Stimulated activated CD4-positive, alpha-beta T cell treated with anti-CD3 and anti-CD28 coated beads, Interleukin-4, amount 100 ng/mL, for 4 hours (primary cell): ENCODE data around the gene SRSF1.
"Not testable (repeated sequence)": the region's sequence is repeated elsewhere in the genome, so short reads cannot be mapped to it uniquely, and the experiment has no call there.

Experiments used
- DNase-seq, 2 experiments: peaks; one replicate each; pipeline ENCODE4 v3.0.0-alpha.2; 2020

The SRSF1 gene, protein sequence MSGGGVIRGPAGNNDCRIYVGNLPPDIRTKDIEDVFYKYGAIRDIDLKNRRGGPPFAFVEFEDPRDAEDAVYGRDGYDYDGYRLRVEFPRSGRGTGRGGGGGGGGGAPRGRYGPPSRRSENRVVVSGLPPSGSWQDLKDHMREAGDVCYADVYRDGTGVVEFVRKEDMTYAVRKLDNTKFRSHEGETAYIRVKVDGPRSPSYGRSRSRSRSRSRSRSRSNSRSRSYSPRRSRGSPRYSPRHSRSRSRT

DNA sequence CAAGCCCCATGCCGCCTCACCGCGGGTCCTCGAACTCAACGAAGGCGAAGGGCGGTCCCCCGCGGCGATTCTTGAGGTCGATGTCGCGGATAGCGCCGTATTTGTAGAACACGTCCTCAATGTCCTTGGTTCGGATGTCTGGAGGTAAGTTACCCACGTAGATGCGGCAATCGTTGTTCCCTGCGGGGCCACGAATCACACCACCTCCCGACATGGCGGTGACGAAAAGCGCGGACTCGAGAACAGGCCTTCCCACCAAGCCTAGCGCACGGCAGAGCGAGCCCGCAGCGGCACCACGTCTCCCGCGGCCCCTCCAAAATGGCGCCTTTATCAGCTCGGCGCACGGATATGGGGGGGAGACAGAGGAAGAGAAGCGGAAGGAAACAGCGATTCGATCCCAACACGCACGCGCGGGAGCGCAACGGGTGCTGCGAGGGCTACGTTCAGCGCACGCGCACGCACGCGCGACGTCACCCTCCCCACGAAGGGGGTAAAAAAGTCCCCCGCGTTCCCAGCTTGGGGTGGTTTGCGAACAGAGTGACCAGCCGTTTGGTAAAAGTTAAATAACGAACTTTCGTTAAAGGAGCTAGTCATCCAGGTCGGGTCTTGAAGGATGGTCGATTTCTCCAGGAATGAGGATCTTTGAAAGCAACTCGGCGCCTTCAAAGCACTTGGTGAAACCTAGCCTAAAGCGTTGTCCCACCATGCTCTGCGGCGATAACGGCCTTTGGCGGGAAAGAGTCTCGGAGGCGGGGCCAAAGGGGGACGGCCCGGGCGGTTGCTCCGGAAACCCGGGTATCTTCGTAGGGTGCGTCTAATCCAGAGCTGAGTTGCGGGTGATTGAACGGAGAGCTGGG is at the start of gene SRSF1:
TSS of gene SRSF1 (minus strand) at position 323 of the 857 bp plus-strand sequence. CDS start at position 214, 109 bp downstream.
- peak; percentile 97 for DNase-seq

DNA sequence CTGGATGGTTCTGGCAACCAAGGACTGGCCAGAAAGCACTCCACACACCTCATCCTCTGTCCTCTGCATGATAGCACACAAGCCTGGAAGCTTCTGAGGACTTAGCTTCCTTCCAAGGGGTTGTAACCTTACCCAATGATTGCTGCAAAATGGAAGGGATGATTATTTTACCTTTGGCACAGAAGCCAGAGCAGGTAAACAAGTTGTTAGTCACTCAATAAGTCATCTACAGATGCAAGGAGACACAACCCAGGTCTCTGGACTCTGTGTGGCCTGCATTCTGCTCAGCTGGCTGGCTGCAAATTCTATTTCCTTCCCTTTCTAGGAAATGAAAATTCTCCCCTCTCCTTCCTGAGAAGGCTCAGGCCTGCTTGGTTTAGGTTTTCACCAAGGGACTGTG is 49.4 kb upstream of the SRSF1 start:
- no peak for DNase-seq

DNA sequence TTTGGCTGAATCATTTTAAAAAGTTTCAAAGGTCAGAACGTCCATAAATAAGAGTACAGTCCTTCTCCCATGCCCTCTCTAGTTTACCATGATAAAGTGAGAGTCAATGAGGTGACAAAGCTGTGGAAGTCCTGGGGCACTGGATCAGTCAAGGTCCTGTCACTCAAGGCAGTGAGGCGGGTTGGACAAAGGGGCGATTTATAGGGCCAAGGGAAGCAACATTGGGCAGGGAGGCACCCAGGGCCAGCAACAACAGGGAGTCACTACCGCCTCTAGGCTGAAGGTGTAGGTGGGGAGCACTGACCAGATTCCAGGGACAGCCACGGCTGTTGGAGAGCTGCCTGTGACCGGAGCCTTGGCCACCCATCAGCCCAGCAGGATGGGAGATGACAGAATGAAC is 47.6 kb upstream of the SRSF1 start:
- DNase-seq, result no peak

DNA sequence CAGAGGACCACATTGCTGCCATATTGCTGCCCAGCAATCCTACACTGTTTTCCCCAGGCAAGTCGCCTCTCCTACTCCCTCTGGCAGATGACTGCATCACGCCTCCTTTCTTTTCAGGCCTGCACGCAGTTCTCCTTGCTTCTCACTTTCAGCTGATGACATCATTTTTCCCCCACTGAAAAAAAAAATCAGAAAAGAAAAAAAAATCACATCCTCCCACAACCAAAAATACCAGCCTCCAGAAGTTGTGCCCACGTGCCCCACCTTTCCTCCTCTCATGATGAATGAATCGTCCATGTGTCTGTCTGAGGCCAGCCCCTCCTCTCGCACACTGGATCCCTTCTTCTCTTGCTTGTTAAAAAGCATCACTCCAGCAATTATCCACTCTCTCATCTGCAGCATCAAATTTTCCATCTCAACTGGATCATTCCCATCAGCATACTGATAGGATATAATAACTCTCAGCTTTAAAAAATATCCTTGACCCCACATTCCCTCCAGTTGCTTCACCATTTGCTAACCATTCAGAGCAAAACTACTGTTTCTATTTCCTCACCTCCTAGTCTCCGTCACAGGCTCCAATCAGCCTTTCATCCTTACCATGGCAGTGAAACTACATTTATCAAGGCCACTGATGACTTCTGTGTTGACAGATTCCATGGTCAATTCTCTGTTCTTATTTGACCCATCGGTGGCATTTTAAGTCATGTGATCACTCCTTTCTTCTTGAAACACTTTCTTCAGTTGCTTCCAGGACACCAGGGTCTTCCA is 46.1 kb upstream of the SRSF1 start:
- DNase-seq, result peak; percentile 6 to 53

DNA sequence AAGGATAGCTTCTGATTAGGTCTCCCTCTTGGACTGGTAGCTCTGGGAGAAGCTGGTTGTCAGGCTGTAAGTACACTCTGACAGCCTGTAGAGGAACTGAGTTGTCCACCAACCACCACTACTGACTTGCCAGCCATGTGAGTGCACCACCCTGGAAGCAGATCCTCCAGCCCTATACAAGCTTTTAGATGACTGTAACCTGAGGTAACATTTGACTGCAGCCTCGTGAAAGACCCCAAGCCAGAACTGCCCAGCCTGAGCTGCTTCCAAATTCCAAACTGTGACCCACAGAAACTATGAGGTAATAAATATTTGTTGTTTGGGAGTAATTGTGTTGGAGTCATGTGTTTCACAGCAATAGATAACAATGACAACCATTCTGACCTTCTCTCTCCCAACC is 45.4 kb upstream of the SRSF1 start:
- no peak for DNase-seq

DNA sequence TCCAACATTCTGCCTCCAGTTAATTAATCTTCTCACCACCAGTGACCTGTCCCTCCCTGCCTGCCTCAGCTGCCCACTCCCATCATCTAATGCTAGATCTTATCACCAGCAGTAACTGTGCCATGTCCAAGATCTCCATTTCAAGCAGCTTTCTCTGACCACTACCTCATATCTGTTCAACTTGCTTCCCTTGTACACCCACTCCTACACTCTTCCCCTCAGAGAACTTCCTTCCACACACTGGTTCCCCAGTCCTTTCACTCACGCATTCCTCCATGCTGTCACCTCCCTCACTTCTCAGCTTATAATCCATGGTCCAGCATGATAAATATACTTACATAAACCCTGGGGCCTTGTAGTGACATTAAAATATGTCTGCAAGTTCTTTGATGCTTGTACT is 44.4 kb upstream of the SRSF1 start:
- DNase-seq, result no peak

DNA sequence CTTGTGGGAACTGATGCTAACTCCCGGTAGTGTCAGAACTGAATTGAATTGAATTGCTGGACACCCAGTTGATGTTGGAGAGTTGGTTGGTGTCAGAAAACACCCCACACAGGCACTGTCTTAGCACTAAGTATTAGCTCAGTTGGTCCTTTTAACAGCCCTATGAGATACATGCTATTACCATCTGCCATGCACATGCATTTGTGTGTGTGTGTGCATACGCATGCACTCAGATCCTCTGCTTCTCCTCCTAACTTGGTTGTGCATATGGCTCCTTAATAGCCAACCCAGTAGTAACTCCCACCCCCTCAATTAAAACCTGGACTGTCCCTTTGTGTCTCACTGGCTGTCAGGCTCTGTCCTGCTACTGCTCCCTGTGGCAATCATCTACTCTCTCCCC is 43.9 kb upstream of the SRSF1 start:
- no peak for DNase-seq

DNA sequence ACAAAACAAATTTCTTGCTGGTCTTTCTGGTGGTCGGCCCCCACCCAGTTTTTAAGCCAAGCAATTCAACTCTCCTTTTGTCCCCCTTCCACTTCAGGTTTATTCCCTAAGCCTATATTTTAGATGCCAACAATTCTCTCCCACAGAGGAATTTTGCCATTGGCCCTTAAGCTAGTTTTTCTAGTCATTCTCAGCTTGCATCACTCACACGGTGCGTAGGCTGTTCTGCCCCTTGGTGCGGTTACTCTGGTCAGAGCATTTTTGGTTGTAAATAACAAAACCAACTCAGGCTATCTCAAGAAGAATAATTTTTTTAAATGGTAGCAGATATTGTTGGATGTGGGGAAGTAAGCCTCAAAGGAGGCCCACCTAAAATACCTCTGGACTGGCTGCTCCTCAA is 42.5 kb upstream of the SRSF1 start:
- no peak for DNase-seq

DNA sequence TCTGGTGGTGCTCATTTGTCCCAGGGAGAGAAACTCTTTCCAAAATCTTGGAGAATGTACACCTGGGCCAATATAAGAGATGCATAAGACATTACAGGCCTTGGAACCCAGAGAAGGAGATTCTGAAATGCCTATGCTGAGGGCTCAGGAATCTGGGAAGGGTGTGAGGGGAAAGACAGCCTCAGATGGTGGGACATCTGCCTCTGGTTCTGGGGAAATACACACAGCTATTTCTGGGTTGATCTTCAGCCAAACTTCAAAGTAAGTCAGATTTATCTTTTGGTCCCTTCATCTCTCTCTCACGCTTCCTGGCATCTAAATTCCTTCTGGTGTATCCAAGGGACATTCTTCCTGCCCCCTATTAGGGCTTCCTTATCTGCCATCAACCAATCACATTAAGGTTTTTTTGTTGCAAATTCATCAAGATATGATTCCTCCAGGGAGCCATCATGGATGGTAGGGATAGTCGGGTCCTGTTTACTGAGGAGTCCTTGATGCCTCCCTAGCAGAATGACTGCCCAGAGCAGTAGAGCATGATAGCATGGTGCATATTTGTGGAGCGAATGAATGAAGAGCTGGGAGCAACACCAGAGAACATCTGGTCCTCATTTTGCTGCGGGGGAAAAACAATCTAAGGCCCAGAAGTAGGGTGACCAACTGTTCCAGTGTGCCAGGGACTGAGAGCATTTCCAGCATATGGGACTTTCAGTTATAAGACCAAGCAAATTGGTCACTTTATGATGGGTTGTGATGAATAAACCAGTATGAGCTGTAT is 40.5 kb upstream of the SRSF1 start:
- DNase-seq, result no peak

DNA sequence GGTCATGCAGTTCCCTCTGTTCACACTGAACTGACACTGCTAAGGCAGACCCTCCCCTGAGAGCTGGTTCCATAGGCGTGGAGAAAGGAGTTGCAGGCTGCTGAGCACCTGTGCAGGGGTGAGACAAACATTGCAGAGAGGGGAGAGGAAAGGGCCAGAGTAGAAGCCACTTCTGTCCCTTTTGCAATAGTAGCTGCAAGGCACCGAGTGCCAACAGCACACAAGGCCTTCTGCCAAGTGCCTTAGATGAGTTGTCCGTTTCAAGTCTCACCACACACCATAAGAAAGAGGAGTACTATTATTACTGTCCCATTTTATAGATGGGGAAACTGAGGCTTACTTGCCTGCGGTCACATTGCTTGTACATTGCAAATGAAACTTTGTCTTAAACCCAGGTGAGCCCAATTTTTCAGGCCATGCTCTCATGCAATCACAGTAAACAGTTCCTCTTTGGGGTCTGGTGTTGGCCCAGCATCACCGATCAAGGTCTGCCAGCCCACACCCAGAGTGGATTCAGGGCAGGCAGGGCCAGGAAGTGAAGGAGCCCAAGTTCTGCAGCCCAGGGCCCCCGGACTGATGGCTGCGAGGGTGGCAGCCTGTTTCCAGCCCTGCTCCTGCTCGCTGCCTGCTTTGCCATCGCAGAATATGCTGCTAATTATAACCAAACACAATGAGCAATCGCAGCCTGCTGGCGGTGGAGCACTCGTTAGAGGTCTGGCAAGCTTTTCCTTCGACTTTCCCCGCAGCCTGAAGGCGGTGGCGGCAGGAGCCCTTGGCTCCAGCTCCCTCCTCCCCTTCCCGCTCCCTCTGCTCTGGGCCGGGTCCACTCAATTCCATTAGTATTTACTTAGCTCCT is 39.4 kb upstream of the SRSF1 start:
- DNase-seq, result no peak

DNA sequence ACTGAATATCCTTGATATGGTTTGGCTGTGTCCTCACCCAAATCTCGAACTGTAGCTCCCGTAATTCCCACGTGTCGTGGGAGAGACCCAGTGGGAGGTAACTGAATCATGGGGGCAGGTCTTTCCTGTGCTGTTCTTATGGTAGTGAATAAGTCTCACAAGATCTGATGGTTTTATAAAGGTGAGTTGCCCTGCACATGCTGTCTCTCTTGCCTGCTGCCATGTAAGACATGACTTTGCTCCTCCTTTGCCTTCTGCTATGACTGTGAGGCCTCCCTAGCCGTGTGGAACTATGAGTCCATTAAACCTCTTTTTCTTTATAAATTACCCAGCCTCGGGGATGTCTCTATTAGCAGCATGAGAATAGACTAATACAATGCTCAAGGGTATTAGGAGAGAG is 37.2 kb upstream of the SRSF1 start:
- DNase-seq, result not testable (repeated sequence)

DNA sequence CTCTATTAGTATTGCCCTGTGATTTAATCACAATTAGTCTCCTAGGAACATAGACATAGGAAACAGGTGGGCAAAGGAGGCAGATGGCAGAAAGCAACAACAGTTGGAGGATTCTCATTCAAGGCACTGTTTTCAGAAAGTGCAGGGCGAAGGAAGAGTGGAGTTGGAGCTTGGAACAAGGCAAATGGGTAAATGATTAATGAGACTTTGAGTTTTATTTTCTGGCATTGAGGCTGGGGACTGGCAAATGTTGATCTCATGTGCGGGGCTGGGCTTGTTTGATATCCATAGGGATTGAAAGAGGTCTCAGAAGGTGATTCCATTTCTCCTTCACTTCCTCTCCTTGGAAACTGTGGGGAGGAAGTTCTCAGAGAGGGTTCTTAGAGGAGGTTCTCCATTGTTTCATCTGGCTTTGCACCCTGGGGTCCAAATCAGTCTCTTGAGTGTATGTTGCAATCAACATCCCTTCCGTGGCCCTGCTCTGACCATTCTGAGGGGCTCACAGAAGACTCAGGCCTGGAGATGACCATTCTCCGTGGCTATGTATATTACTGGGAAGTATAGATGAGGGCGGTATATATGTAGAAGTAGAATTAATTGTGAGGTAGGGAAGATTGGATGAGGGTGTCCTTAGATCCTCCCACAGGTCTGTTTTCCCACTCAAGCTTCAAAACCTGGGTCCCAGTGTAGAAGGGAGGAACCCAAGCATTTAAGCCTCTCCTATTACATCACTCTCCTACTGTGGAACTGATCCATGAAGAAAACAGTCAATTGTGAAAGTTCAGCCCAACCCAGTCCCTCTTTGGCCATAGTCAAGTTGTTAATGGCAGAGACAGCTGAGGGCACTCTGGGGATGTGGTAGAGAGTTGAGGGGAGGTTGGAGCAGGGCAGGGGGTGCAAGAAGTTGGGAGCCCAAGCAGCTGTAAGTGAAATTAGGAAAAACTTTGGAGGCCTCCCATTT is 36.5 kb upstream of the SRSF1 start:
- DNase-seq, result no peak

DNA sequence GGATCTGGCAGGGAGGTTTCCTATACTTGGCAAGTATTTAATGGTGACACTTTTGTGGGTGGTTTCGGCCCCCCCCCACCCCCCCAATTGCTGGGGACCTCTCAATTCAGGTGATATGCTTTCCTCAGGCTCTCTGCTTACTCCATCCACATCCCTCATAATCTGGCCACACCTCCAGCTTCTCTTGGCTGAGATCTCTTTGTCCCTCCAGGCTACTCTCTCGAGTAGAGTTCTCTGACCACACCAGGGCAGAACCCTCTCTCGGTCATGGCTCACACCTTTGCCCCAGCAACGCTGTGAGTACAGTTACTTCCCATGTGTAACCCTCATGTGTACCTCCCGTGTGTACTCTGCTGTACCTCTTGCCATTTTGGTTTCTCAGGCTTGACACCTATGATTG is 34.1 kb upstream of the SRSF1 start:
- DNase-seq, result no peak

DNA sequence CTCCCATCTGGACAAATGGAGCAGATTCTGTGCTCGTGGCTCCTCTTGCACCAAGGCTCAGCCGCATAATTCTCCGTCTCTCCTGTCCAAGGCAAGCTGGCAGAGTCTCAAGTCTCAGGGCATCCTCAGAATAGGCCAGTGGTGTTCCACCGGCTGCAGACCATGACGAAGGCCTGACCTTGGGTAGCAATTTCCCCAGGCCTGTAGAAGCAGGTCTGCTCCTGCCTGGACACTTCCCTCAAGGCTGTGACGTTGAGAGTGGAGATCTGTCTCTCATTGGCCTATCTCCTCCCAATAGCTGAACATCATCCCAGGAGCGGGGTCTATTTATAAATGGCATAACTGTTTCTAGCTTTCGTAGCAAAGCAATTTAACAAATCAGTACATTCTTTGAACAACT is 33.3 kb upstream of the SRSF1 start:
- no peak for DNase-seq

DNA sequence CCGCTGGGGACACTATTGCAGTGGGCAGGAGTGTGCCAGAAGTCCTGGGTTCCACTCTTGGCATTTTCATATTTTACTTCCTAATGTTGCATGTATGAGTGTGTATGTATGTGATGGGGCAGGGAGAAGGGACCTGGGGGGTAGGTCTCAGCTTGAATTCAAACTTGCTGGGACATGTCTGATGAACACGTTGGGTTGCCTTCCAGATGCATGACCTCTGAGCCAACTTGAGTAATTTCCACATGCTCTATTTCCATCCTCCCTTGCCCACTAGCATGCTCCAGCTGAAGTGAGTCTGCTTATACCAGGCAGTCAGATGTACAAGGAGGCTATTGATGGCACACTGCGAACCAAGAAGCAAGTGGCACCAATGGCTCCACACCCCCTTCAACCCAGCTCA is 32.9 kb upstream of the SRSF1 start:
- DNase-seq, result no peak

DNA sequence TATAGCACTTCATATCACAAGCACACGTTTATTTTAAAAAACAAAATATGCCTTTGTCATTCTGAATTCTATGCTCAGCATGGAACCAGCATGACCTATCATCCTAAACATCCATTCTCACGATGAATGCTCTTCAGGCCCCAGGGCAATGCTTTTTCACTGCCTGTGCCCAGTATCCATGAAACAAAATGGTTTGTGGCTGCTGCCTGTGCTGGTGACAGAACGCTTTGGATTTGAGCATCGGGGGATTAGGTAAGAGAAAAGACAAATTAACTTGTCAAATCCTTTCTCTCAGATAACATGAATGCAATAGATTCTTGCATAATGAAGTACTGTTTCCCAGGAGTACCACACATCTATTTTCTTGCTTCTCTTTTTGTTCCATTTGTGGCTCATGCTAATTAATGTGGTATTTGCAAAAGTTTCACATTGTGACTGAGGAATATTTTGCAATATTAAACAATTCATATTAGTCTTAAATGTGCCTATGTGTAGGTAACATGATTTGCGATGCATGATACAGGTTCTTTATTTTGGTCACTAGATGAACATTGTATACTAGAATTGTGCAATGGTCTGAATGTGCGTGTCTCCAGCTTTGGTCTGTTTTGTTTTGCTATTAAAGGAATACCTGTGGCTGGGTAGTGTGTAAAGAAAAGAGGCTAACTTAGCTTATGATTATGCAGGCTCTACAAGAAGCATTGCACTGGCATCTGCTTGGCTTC is 25.8 kb upstream of the SRSF1 start:
- no peak for DNase-seq

DNA sequence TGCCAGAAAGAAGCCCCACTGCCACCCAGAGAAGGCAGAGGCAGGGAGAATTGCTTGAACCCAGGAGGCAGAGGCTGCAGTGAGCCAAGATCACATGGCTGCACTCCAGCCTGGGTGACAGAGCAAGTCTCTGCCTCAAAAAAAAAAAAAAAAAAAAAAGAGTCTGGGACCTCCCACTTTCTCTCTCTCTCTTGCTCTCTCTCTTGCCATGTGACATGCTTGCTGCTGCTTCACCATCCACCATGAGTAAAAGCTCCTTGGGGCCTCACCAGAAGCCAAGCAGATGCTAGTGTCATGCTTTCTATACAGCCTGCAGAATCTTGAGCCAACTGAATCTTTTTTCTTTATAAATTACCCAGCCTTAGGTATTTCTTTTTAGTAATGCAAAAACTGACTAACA is 21.5 kb upstream of the SRSF1 start:
- no peak for DNase-seq

DNA sequence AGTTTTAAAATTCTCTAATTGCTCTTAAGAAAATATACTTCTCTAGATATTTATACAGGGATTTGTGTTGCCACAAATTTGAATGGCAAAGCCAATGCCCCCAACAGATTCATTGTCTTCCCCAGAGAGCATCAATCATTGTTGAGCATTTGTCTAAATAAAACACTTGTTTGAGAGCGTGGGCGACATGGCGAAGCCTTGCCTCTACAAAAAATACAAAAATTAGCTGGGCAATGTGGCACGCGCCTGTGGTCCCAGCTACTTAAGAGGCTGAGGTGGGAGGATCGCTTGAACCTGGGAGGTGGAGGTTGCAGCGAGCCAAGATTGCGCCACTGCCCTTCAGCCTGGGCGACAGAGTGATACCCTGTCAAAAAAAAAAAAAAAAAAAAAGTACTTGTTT is 13.4 kb upstream of the SRSF1 start:
- DNase-seq, result no peak

DNA sequence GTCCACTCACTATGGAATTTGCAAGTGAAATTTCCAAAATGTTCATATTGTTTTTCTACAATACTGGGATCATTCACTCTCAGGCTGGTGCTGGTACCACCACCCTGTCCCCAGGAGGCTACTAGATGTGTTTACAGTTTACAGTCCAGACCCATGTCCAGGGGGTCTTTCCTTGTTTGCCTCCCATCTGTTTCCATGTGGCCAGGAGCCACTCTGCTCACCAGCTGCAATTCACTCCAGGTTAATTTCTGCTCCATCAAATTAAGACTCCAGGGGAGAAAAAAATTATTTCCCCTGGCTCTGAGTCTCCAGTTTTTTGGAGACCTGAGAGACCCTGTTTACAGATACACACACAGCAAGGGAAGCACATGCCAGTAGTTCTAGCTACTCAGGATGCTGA is 12.5 kb upstream of the SRSF1 start:
- DNase-seq, result no peak

DNA sequence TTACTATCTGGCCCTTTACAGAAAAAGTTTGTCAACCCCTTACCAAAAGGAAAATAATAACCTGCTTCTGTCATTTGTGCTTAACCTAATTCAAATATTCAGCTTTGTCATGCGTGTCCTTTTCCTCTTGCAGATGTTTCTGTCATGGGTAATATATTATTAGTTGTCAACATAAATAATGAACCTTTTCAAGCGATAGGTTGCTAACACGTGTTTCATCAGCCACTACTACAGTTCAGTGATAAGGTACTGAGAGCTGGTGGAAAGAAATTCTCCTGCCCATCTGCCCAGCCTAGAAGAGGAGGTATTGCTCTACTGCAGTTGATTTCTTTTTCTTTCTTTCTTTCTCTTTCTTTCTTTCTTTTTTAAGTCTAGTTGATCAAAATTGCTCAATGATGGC is 12.0 kb upstream of the SRSF1 start:
- no peak for DNase-seq
